KBM-7 (cell line): ENCODE results near the gene AQP12A.

Source experiments
- DNase-seq: peaks from one replicate; pipeline ENCODE4 v3.0.0-alpha.2; 2015
- in situ Hi-C: fragments of 300-500 bp; cut with MboI; formaldehyde crosslinking; loops from 2 replicates; pipeline ENCODE4 v1.14.3; 2020; ENCODE audit warnings: low sequenced_read_pairs, low pct_unique_long_range_greater_than_20kb, mixed read lengths

Gene AQP12A

DNA sequence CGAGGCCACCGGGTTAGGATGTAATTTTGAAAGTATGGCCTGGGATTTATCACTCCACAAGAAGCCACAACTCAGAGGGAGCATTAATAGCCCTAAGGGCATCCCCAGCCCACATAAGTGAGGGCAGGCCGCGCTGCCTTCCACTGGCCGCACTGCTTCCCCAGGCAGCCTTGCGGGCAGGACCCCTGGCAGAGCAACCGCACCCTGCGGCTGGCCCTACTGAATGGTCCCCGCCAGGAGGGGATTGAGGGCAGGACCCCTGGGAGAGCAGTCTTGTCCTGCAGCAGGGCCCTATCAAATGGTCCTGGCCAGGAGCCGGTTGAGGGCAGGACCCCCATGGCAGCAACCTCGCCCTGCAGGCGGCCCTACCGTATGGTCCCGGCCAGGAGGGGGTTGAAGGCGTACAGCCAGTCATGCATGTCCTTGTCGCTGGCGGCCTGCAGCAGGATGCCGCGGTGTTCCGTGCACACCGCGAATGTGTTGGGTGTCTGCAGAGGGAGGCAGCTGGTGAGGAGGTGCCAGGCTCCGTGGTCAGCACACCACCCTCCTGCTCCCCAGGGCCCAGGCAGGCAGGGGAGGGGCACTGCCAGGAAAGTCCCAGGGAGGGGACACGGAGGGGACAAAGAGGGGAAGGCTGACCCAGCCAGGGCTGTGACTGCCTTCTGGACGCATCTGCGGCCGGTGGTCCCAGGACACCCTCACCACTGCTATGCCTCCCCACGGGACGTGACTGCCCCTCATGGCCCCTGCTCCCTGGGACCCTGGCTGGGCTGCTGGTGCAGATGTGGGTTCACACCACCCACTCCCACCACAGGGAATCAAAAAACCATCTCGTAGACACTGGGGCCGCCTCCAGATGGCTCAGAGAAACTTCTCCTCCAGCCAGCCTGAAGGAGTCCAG lies 26.3 kb downstream of the AQP12A start:
- in situ Hi-C loops, result no loop called here
- DNase-seq, result no peak

DNA sequence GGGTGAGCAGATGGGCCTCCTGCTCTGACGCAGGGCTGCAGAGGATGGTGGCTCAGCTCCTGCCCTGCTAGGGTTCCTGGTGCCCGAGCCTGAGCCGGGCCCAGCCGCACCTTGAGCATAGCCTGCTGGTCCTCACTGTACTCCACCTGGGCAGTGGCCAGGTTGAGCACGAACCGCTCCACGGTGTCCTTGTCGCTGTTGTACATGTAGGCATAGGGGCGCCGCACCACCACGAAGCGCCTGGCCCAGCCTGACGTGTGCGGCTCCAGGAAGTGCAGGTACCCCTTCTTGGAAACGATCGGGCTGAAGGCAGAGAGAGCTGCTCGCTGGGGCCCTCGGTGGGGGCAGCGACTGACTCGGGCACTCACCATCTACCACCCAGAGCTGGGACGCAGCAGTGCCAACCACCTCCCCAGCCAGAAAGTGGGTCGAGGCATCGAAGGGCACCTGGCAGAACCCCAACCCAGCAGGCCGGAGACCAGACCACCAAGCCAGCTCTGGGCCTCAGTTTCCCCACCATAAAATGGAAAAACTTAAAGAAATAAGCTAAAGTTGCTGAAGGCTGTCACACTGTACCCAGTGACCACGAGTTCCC lies 27.3 kb downstream of the AQP12A start:
- DNase-seq, result no peak
- in situ Hi-C loops, result no loop called here

DNA sequence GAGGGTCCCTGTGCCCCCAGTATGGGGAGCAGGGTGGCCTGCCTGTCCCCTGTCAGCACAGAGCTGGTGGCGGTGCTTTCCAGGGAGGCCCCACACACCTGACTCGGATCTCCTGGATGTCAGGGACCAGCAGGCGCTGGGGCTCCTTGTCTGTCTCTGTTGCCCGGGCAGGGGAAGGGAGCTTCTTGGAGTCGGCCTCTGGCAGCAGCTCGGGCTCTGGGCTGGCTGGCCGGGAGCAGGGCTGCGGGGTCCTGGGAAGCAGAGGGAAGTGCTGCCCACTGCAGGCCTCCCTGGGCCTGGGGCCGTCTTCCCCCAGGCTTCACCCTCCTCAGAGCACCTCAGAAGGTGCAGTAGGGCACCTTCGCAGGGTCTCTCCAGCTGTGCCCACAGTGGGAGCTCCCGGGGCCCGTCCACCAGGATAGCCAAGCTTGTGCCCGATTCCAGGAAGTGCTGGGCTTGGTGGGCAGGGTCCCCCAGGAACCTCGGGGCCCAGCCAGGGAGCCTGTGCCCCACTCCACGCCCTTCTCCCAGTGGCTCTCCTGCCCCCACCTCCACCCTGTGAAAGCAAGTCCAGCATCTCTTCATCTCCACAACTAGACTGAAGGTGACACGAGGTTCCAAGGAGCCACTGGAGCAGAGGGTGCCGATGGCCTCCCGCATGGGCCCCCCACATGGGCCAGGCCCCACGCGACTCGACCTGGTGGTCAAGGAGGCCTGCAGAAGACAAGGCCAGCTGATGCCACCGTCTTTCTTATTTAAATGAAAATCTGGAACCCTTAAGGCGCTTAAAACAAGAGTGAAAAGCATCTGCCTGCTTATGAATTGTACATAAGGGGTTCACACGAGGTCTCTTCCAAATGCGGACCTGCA lies 28.2 kb downstream of the AQP12A start:
- no peak for DNase-seq
- in situ Hi-C loops, result no loop called here

DNA sequence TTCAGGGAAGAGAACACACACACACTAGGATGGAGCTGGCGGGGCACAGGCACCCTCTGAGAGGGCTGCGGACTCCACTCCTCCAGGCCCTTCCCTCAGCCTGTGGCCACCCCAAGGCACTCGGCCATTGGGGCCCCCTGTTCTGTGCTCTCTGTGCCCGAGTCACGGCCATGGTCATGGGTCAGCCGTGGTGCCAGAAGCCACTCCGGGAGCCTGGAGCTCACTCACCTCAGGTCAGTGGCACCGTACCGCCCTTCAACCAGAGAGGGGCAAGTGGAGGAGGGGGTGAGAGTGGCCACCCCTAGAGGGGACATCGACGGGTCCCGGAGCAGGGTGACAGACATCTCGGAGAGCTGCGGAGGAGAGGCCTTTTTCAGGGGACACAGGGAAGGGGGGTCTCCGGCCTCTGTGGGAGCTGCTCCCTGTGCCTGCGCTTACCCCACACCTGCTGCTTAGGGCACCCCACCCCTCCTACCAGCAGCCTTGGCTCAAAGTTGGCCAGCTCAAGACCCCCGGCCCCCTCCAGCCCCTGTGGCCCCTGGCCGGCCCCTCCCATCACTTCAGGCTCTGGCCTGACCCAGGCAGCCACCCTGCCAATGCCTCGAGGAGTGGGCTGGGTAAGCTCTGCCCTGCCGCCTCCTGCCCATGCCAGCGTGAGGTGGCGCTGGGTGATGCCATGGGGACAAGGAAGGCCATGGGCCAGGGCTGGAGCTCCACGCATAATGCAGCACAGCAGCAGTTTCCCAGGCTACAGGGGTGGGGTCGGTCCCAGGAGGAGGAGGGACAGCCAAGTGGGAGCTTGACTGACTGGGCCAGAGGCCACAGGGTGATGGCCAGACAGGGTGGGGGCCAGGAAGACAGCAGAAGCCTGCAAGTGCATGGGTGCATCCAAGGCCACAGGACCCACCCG lies 29.3 kb downstream of the AQP12A start:
- DNase-seq, result no peak
- in situ Hi-C loops, result no loop called here

DNA sequence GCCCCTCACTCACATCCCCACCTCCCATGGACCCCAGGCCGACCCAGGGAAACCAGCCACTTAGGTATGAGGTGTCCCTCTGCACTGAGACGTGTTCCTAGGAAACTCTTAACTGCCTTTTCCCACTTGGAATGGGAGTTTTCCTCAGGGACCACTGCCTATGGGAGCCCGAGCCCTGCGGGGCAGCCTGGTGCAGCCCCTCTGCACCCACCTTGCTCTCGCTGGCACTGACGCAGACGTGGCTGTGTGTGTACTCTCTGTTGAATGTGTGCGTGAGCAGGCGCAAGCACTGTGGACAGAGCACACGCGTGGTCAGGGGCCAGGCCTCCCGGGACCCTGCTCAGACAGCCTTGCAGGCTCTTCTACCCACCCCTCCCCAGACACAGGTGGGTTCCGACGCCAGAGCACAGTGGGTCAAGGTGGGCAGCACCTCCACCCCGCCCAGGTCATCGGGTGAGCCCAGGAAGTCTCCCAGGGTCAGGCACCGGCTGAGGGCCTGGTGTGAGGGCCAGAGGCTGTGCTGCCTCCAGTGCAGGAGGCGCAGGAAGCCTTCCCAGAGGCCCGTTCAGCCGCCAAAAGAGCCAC lies 30.0 kb downstream of the AQP12A start:
- in situ Hi-C loops, result no loop called here
- DNase-seq, result no peak

DNA sequence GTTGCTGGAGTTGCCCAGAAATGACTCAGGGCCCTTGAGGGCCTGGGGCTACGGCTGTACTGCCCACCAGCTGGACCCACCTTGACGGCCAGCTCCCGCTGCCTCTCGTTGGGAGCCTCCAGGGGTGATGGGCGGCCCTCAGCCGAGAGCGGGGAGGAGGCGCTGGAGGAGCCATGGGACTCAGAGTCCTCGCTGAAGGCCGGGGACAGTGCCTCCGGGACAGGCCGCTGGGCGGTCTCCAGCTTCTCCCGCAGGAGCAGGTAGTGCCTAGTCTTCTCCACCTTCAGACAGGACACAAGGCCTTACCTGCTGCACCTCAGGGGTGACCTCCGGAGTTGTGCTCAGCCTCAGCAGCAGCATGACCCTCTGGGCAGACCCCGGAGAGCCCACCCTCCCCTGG lies 30.7 kb downstream of the AQP12A start:
- in situ Hi-C loops, result no loop called here
- DNase-seq, result no peak

DNA sequence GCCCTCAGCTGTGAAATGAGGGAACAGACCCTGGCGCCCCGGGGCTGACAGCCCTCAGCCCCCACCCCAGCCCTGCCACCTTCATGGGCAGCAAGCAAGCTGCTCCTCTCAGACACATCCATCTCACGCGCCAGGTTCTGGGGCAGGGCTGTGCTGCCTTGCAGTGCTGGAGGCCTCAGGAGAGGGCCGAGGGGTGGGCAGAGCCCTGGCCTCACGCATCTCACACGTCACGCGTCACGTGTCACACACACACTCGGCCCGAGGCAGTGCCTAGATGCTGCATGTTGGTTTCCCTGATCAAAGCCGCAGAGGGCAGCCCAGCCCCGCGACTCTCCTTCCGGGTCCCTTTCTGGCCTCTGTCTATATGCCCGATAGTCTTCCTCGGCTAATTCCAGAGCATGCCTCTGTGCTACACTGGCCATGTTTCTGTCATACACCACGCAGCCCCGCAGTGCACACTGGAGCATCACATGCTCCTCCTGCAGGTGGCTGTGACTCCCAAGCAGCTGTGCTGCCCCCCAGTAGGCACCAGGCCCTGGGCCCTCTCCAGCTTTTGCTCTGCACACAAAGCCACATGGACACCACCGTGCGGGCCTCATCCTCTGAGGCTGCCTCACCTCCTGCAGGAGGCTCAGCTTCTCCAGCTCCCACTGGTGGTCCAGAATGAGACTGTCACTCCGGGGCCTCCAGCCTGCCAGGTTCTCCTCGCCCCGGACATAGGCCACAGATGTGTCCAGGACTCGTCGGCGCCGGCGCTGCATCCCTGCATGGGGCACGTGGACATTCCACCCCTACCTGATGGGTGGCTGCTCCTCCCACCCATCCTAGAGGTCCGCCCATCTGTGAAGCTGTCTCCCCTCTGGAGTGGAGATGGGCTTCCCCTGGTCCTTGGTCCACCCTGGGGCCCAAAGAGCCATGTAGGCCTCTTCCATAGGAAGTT lies 31.4 kb downstream of the AQP12A start:
- no peak for DNase-seq
- in situ Hi-C loops, result no loop called here

DNA sequence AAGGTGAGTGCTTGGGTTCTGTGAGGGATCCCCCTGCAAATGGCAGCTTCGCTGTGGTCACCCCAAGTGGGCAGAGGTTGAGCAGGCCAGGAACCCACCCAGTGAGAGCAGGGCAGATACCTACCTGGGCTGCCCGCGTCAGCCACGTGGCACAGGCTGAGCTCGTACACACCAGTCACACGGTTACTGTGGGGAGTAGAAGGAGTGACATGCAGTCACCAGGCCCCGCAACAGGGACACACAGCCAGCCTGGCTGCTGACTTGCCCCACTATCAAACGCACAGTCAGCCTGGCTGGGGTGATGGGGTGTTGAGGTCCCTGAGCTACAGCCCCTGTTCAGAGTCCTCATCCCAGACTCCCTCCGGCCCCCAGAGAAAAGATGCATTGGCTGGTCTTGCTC lies 32.2 kb downstream of the AQP12A start:
- in situ Hi-C loops, result no loop called here
- no peak for DNase-seq

DNA sequence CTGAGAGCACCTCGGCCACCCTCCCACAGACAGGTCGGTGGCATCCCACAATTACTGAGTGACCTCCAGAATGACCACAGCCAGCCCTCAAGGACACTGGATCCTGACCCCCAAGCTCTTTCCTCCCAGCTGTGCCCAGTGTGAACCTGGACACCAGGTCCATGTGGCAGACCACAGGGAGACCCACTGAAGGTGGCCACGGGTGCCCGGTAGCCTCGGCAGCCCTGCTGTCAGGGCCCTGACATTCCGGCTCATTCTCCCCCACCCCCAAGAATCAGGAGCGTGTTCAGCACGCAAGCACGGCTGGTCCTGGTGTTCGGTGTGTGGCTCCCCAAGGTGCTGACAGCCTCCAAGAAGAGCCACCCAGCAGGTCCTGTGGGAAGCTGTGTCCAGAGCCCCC lies 32.8 kb downstream of the AQP12A start:
- in situ Hi-C loops, result no loop called here
- no peak for DNase-seq

DNA sequence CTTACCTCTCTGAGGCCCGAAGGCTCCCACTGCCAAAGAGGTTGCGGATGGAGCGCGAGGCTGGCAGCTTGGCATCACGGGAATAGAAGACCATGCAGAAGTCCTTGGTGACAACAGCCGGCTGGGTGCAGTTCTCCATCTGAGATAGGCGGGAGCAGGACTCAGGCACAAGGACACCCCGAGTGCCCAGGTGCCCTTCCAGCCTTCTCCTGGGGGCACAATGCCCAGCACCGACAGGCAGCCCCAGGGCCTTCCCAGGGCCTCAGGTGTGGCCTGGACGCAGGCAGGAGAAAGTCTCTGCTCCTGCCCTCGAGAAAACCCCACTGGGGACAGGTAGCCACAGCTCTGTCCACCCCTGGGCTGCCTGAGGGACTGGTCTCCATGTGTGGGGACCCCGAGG lies 33.6 kb downstream of the AQP12A start:
- no peak for DNase-seq
- in situ Hi-C loops, result no loop called here

DNA sequence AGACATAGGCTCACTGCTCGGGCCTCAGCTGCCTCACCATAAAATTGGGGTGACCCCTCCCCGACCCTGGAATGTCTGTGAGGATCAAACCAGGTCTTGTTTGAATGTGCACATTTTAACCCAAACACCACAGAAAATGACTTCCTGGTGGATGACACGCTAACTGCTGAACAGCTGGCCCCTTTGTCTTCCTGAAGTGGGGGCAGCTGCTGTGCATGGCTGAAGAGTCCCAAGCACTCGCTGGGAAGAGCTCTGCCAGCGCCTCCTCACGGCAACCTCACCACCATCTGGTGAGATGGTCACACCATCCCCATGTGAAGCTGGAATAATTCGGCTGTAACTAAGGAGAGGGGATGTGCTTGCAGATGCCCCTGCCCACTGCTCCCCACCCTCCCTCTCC lies 34.0 kb downstream of the AQP12A start:
- peak; percentile 5 for DNase-seq
- in situ Hi-C loops, result no loop called here

DNA sequence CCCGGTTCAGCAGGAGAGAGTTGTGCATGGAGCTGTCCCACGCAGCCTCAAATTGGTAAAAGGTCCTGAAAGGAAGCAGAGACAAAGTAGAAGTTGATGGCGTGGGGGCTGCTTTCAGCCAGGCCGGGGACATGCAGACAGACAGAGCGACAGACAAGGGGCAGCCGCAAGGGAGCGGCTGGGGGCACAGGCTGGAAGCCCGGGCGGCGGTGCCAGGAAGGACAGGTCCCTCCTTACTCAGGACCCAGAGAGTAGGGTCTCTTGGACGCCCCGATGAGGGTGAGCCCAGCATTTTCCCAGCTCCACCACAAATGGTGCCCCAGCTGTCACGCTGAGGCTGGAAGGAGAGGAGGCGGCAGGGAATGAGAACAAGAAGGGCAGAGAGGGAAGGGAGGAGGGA lies 35.2 kb downstream of the AQP12A start:
- in situ Hi-C loops, result no loop called here
- no peak for DNase-seq

DNA sequence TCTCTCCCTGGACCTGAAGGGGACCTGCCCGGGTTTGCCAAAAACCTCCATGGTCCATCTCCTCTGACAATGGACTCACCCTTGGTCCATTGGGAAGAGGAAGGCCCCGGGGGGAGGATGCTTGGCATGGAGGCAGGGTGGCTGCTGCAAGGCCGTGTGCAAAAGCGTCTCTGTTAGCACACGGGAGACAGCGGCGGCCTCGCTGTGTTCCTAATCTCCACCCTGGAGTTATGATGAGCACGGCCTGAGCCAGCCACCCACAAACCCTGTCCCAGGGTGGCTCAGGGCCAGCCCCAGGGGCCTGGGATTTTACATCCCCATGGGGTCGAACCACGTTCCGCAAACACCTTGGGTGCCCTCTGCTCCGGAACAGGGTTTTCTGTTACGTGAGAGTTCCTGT lies 35.8 kb downstream of the AQP12A start:
- DNase-seq, result no peak
- in situ Hi-C loops, result no loop called here

DNA sequence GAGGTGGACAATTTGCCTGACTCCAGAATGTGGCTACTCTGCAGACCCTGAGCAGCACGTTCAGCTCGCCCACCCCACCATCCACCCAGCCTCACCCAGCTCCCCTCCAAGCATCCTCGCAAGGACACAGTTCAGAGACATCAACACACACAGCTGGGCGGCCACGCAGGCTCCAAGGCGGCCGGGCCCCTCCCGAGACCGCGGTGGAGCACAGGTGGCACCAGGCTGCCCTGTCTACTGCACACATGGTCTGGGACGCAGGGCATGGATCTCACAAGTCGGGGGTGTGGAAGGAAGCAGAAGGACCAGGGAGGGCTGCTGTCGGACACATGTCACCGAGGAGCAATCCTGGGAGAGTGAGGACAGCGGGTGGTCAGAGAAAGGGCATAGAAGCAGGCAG lies 36.2 kb downstream of the AQP12A start:
- DNase-seq, result no peak
- in situ Hi-C loops, result no loop called here

DNA sequence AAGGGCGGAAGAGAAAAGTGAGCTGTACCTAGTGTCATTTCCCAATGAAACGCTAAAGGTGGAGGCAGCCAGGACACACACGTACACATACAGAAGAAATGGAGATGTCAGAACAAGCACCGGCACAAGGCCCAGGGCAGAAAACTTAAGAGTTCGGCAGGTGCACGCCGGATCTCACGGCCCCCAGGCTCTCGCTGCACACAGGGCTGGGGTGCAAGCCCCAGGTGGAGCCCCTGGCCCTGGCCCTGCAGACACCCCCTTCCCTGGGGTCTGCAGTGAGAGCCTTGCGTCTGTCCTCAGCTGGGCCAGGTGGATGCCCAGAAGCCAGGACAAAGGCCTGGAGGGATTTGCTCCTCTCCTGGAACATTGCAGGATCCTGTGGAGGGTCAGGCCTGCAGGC lies 36.7 kb downstream of the AQP12A start:
- in situ Hi-C loops, result no loop called here
- DNase-seq, result no peak

DNA sequence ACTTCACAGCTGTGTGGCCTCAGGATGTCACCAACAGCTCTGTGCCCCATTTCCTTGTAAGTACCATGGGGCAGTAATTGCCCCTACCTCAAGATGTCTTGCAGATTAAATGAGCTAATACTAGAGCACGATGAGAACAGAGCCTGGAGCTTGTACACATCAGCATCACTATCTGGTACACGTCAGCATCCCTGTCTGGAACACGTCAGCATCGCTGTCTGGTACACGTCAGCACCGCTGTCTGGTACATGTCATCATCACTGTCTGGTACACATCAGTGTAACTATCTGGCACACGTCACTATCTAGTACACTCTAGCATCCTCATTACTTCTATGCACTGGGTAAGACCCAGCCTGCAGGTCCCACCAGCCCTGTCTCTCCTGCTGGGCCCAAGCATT lies 37.2 kb downstream of the AQP12A start:
- no peak for DNase-seq
- in situ Hi-C loops, result no loop called here

DNA sequence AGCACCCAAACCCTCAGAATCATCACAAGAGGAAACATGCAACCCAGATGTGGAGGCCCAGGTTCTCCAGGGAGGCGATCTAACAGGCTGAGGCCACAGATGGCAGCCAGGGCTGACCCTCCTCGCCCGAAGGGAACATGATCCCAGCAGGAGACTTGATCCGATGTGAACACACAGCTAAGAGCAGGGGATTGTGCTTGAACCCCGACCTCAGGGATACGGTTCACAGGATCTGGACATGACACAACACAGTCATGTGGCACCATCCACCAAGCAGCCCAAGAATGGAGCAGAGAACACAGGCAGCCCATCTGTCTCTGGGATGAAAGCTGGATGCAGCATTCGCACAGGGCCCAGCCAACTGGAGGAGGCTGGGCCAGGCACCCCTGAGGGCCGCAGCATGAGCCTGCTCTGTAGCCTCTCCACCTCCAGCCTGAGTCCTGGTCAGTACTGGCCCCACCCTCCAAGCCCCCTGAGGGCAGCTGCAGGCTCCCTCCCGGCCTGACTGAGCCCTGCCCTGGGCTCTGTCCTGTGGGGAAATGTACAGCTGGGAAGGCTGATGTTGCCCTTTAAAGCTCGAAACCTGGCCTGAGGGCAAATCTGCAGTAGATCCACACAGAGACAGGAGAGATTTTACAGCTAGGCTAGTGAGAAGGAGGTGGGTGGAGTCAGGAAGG lies 39.0 kb downstream of the AQP12A start:
- in situ Hi-C loops, result no loop called here
- DNase-seq, result no peak
